Embryonic facial prominence (tissue), 1 donor: ENCODE results near the gene GGA1.
A peak's percentile ranks its signal among the peaks of the same experiment; 100 is the strongest.
"Not testable (repeated sequence)": the region's sequence is repeated elsewhere in the genome, so short reads cannot be mapped to it uniquely, and the experiment has no call there.

Source experiments
- DNase-seq: peaks from one replicate; pipeline ENCODE4 v3.0.0-alpha.2; 2016; ENCODE audit errors: extremely low spot score

GGA1 gene

GRCh38 chr22:37609240-37610152, 862 bp downstream of the GGA1 start:
- no peak for DNase-seq

GRCh38 chr22:37610153-37610475, 1.5 kb downstream of the GGA1 start:
- DNase-seq, result not testable (repeated sequence)

GRCh38 chr22:37610480-37611129, 2.0 kb downstream of the GGA1 start:
- DNase-seq, result no peak

GRCh38 chr22:37611207-37611606, 2.6 kb downstream of the GGA1 start:
- no peak for DNase-seq

- no peak for DNase-seq
Observed at GRCh38 chr22:37616201-37617083, 7.8 kb downstream of the GGA1 start.

- DNase-seq, result no peak
Observed at GRCh38 chr22:37617431-37617830, 8.8 kb downstream of the GGA1 start.

GRCh38 chr22:37618072-37618656, 9.5 kb downstream of the GGA1 start:
- no peak for DNase-seq

- no peak for DNase-seq
Observed at GRCh38 chr22:37618674-37619073, 10.0 kb downstream of the GGA1 start.

GRCh38 chr22:37619991-37620390, 11.4 kb downstream of the GGA1 start:
- no peak for DNase-seq

- DNase-seq, result no peak
Observed at GRCh38 chr22:37621352-37621860, 12.8 kb downstream of the GGA1 start.

GRCh38 chr22:37623075-37624016, 14.7 kb downstream of the GGA1 start:
- peak; percentile 45 for DNase-seq

GRCh38 chr22:37624017-37624365, 15.4 kb downstream of the GGA1 start:
- DNase-seq, result no peak

- no peak for DNase-seq
Observed at GRCh38 chr22:37624876-37625275, 16.2 kb downstream of the GGA1 start.

GRCh38 chr22:37625737-37626136, 17.1 kb downstream of the GGA1 start:
- DNase-seq, result no peak

GRCh38 chr22:37626144-37626543, 17.5 kb downstream of the GGA1 start:
- DNase-seq, result no peak

GRCh38 chr22:37626556-37627075, 18.0 kb downstream of the GGA1 start:
- DNase-seq, result no peak

- no peak for DNase-seq
Observed at GRCh38 chr22:37627121-37627520, 18.5 kb downstream of the GGA1 start.

GRCh38 chr22:37627545-37627944, 18.9 kb downstream of the GGA1 start:
- no peak for DNase-seq

- DNase-seq, result no peak
Observed at GRCh38 chr22:37628830-37629229, 20.2 kb downstream of the GGA1 start.

GRCh38 chr22:37629928-37630327, 21.3 kb downstream of the GGA1 start:
- DNase-seq, result no peak
